H1 (cell line): Measurements from ENCODE around the gene DHRS1. TPM values are rescaled to one million over a fixed set of nuclear protein-coding genes. Genes with fewer than 3 reads are reported as not detected.

Experiments used
- BRCA1 ChIP-seq: IDR thresholded peaks from 2 replicates; pipeline ENCODE4 v1.6.1; 2012; ENCODE audit warnings: low read depth, low read length, improper control_type of control experiment
- GTF2F1 ChIP-seq: IDR thresholded peaks from 2 replicates; pipeline ENCODE4 v1.6.1; 2012; ENCODE audit warnings: low read depth, low read length, improper control_type of control experiment, borderline replicate concordance
- MAX ChIP-seq: IDR thresholded peaks from 2 replicates; pipeline ENCODE4 v1.6.1; 2012; ENCODE audit warnings: inconsistent platforms
- TCF12 ChIP-seq: IDR thresholded peaks from 2 replicates; pipeline ENCODE4 v1.6.1; 2011; ENCODE audit warnings: low read depth, mild to moderate bottlenecking, low read length
- TEAD4 ChIP-seq: IDR thresholded peaks from 2 replicates; pipeline ENCODE4 v1.6.1; 2012; ENCODE audit warnings: low read depth, low read length, inconsistent platforms, mixed read lengths
- polyA plus RNA-seq, 7 experiments: library from polyadenylated mRNA; depleted of rRNA in 3 of 7; stranded (reverse) in 5 of 7; unstranded in 2 of 7; fragments of >200 nt in 5 of 7; fragments of 200-250 nt in 2 of 7; gene quantifications; 1 replicate in 5 of 7; 2 replicates in 1 of 7; 4 replicates in 1 of 7; pipeline versions ENCODE4 v1.2.1 to v1.2.3, GENCODE V29; 2011 to 2013; ENCODE audit warnings: missing spikeins in 2 of 7, mixed read lengths in 2 of 7
- total RNA-seq: library from RNA; stranded (reverse); fragmentation: NEBNext Ultra II Directional; extraction: Animal tissue kit (Norgen Biotek cat#: 25700); gene quantifications from 2 replicates; pipeline ENCODE4 v1.2.1, GENCODE V29; 2021

Gene DHRS1
- total and polyA plus RNA-seq, 2 of the 8 experiments (the other 6 are each of a cell fraction or from before 2014, with no cell fraction given), result 8.8 to 31.7 TPM

DNA sequence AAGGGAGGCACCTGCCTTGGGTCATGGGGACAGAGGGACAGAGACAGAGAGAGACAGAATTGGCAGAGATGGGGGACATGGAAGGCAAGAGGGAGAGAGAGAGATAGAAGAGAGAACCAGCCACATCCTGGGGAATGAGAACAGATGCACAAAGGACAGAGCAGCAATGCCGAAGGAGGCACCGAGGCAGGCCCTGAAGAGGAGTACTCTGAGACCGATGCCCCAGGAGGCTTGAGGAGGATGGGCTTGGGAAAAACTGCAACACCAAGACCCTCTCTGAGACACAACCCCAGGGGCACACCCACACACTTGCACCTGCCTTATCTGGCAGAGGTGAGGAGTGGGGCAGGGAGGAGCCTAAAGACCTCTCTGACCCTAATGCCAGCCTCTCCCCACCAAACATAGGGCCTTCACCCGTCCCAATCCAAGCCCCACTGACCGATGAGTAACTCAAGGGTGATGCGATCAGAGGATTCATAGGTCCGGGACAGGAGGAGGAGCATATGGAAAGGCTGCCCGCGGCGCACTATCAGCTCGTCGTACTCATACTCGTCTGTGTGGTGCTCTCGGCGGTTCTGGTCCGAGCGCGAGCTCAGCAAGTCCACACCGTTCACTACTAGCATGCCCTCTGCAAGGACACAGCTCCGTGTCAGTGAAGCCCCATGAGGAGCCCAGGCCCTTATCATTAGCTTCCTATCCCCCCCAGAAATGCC, 38.2 kb downstream of the DHRS1 start (continued):
- TF ChIP-seq TEAD4 (no peak), GTF2F1 (no peak), TCF12 (no peak), MAX (no peak), BRCA1 (no peak)
